ENCODE results near the gene UNKL.

UNKL gene

GRCh38 chr16:1325673-1326371 is 88.7 kb downstream of the UNKL start:
- DNase-seq (ENCODE audit: low read depth, low spot score) = no peak
- no peak overlapping the region for H3K4me3 ChIP-seq (ENCODE audit: low read depth, low read length)
- no peak for TF ChIP-seq CTCF (IDR thresholded peaks at IDR 0.05; ENCODE audit: insufficient read depth, low read length, missing control alignments)
- POLR2A ChIA-PET = interaction anchor here (1.1 kb wide), 1 partner anchor 8 kb away, joined by 3 read pairs; no protein-coding TSS in a partner anchor
- CTCF ChIA-PET = no interaction called here

GRCh38 chr16:1325261-1325660 is 89.2 kb downstream of the UNKL start:
- ChIA-PET CTCF (no interaction called here), POLR2A (interaction anchor here (1.1 kb wide), 1 partner anchor 8 kb away, joined by 3 read pairs; no protein-coding TSS in a partner anchor)
- no peak for TF ChIP-seq CTCF (IDR thresholded peaks at IDR 0.05; ENCODE audit: insufficient read depth, low read length, missing control alignments)

GRCh38 chr16:1324286-1324826 is 90.1 kb downstream of the UNKL start:
- POLR2A ChIA-PET = no interaction called here
- CTCF ChIA-PET = no interaction called here
- H3K4me3 ChIP-seq (ENCODE audit: low read depth, low read length) = no peak overlapping the region
- no peak for DNase-seq (ENCODE audit: low read depth, low spot score)
- no peak for TF ChIP-seq CTCF (IDR thresholded peaks at IDR 0.05; ENCODE audit: insufficient read depth, low read length, missing control alignments)

More at GRCh38 chr16:1325261-1325660, 89.2 kb downstream of the UNKL start:
- no peak for DNase-seq (ENCODE audit: low read depth, low spot score)
- H3K4me3 ChIP-seq (ENCODE audit: low read depth, low read length) = no peak overlapping the region

- H3K4me3 ChIP-seq (ENCODE audit: low read depth, low read length) = no peak overlapping the region
- CTCF ChIA-PET = interaction anchor here (0.6 kb wide), 1 partner anchor 9 kb away, joined by 3 read pairs; no protein-coding TSS in a partner anchor
- no peak for TF ChIP-seq CTCF (IDR thresholded peaks at IDR 0.05; ENCODE audit: insufficient read depth, low read length, missing control alignments)
- POLR2A ChIA-PET = no interaction called here
- no peak for DNase-seq (ENCODE audit: low read depth, low spot score)
Measured at GRCh38 chr16:1323296-1324239, 90.9 kb downstream of the UNKL start.

GRCh38 chr16:1322407-1322806 is 92.1 kb downstream of the UNKL start:
- TF ChIP-seq CTCF (IDR thresholded peaks at IDR 0.05; ENCODE audit: insufficient read depth, low read length, missing control alignments) = no peak
- ChIA-PET POLR2A (no interaction called here), CTCF (no interaction called here)
- DNase-seq (ENCODE audit: low read depth, low spot score) = no peak
- no peak overlapping the region for H3K4me3 ChIP-seq (ENCODE audit: low read depth, low read length)
